Testis (tissue), 3 donors: ENCODE data around the gene SCAPER. TPM values are rescaled to one million over a fixed set of nuclear protein-coding genes. Genes with fewer than 3 reads are reported as not detected.
A peak's percentile ranks its signal among the peaks of the same experiment; 100 is the strongest.

ENCODE experiments used
- DNase-seq: peaks from one replicate; pipeline ENCODE4 v3.0.0-alpha.2; 2019
- H3K27ac ChIP-seq, 2 donors: fragments of 200-600 bp; sonication (generic); one replicate each; pipeline ENCODE4 v1.5.1; 2019
- H3K27me3 ChIP-seq: fragments of 200-600 bp; sonication (generic); one replicate; pipeline ENCODE4 v1.5.1; 2019
- H3K36me3 ChIP-seq: fragments of 200-600 bp; sonication (generic); one replicate; pipeline ENCODE4 v1.5.1; 2017; ENCODE audit warnings: low read depth; ENCODE audit errors: missing control alignments
- H3K4me1 ChIP-seq: fragments of 200-600 bp; sonication (generic); one replicate; pipeline ENCODE4 v1.5.1; 2019
- H3K4me3 ChIP-seq, 2 donors: fragments of 200-600 bp; sonication (generic); one replicate each; pipeline ENCODE4 v1.5.1; 2017 to 2019
- H3K9me3 ChIP-seq: fragments of 200-600 bp; sonication (generic); one replicate; pipeline ENCODE4 v1.5.1; 2017
- POLR2A ChIP-seq: fragments of 450-650 bp; IDR thresholded peaks from one replicate; pipeline ENCODE4 v1.6.1; 2017; ENCODE audit warnings: antibody characterized with exemption, mild to moderate bottlenecking, moderate library complexity
- WGBS, 2 donors: methylation state at CpG; one replicate each; pipeline ENCODE4 v1.1.5; 2018; 5-methylcytosine and 5-hydroxymethylcytosine counted together
- intact Hi-C: fragments of 100-400 bp; cut with DNase I; formaldehyde crosslinking; loops from one replicate; pipeline ENCODE4 v1.15.1; 2023; ENCODE audit warnings: low total_unique reads
- polyA plus RNA-seq: library from polyadenylated mRNA; stranded (reverse); fragments of 350-450 nt; fragmentation: Illumina TruSeq; extraction: RNeasy Lipid Tissue Mini Kit (QIAGEN cat#74804); gene quantifications from one replicate; pipeline ENCODE4 v1.2.3, GENCODE V29; 2014; ENCODE audit warnings: low read depth, low replicate concordance; ENCODE audit not compliant: insufficient read depth
- total RNA-seq, 2 donors: library from RNA; depleted of rRNA; stranded (reverse); fragments of >200 nt; gene quantifications; one replicate each; pipeline ENCODE4 v1.2.3, GENCODE V29; 2016
- TF ChIP-seq, protein P1 (sequence below), 3 experiments: fragments of 450-650 bp in 2 of 3; fragments of 200-600 bp in 1 of 3; sonication (generic) in 1 of 3; IDR thresholded peaks; one replicate each; pipeline ENCODE4 v1.5.1; 2016 to 2019; ENCODE audit warnings: antibody characterized with exemption in 3 of 3, mild to moderate bottlenecking in 2 of 3, moderate library complexity in 1 of 3

The SCAPER gene
- total and polyA plus RNA-seq, 3 donors from 2014 or later, result 43.7 to 60.7 (median 54.8) TPM

DNA sequence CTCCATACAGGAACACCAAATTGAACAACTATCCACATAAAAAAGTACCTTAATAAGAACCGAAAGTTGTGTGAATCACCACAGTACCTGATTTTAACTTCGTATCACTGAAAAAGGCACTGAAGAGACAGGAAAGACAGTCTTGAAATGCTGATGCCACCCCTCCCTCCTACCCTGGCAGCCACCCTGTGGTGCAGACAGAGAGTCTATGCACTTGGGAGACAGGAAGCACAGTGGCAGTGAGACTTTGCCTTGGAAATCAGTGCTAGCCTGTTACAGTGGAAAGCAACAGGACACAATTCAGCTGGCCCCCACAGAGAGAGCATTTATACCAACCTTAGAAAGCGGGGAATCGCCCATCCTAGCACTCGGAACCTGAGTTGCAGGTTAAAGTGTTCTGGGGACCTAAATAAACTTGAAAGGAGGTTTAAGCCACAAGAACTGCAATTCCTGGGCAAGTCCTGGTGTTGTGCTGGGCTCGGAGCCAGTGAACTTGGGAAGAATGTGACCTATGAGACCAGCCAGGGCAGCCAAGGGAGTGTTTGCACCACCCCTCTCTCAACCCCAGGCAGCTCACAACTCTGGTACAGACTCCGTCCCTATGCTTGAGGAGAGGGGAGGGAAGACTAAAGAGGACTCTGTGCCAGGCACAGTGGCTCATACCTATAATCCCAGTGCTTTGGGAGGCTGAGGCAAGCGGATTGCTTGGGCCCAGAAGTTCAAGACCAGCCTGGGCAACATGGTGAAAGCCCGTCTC, 328.4 kb downstream of the SCAPER start:
- H3K4me3 ChIP-seq, result no peak overlapping the region
- no peaks in the 10 kb centered on the region for H3K9me3 ChIP-seq
- intact Hi-C loops, result no loop called here
- H3K36me3 ChIP-seq, result no peaks in the 10 kb centered on the region
- H3K4me1 ChIP-seq, result peaks cover 10% of the 10 kb centered on the region
- DNase-seq, result peak; percentile 77
- H3K27me3 ChIP-seq, result no peaks in the 10 kb centered on the region
- no peak overlapping the region for H3K27ac ChIP-seq
- TF ChIP-seq, protein P1, sequence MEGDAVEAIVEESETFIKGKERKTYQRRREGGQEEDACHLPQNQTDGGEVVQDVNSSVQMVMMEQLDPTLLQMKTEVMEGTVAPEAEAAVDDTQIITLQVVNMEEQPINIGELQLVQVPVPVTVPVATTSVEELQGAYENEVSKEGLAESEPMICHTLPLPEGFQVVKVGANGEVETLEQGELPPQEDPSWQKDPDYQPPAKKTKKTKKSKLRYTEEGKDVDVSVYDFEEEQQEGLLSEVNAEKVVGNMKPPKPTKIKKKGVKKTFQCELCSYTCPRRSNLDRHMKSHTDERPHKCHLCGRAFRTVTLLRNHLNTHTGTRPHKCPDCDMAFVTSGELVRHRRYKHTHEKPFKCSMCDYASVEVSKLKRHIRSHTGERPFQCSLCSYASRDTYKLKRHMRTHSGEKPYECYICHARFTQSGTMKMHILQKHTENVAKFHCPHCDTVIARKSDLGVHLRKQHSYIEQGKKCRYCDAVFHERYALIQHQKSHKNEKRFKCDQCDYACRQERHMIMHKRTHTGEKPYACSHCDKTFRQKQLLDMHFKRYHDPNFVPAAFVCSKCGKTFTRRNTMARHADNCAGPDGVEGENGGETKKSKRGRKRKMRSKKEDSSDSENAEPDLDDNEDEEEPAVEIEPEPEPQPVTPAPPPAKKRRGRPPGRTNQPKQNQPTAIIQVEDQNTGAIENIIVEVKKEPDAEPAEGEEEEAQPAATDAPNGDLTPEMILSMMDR (IDR thresholded peaks at IDR 0.05), result no peak
- TF ChIP-seq POLR2A, result no peak
- WGBS, 2 donors, result 67 to 73% methylated on average over 9 of the region's 9 CpGs

DNA sequence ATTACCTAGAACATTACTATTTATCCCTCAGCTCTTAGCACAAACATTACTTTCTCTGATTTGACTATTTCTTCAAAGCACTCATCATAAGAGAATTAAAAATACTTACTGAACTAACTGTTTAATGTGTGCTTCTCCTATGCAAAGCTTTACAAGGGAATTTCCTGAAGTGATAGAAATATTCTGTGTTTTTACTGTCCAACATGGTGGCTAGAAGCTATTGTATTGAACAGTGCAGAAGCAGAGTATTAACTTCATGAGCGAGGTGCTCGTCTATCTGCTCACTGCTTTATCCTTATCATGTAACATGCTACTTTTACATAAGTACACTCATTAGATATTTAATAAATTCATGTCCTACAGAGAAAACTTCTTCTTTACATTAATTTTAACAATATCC, 329.5 kb downstream of the SCAPER start:
- TF ChIP-seq POLR2A, result no peak
- TF ChIP-seq, protein P1 (IDR thresholded peaks at IDR 0.05), result no peak
- intact Hi-C loops, result no loop called here
- no peaks in the 10 kb centered on the region for H3K36me3 ChIP-seq
- WGBS, 2 donors, result 89 to 92% methylated on average over 2 of the region's 2 CpGs
- no peak overlapping the region for H3K4me3 ChIP-seq
- no peak for DNase-seq
- H3K4me1 ChIP-seq, result peaks cover 10% of the 10 kb centered on the region
- H3K27me3 ChIP-seq, result no peaks in the 10 kb centered on the region
- no peak overlapping the region for H3K27ac ChIP-seq
- H3K9me3 ChIP-seq, result no peaks in the 10 kb centered on the region

DNA sequence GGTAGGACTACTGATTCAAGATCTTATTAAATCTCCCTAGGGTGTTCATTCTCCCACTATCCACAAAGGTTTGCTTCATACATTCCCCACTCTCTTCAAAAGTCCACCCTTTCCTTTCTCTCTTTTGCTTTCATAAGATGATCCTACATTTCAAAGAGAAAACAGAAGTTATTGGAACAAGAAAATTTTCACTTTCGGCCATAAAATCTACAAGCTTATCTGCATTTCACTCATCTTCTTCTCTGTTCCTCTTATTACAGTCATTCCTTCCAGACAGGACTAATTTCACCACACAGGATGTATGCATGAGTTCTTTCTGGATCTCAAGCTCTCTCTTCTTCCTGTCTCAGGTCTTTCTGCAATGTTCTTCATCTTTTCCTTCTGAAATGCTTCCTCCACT, 329.9 kb downstream of the SCAPER start:
- Histone ChIP-seq H3K27me3 (no peaks in the 10 kb centered on the region), H3K9me3 (no peaks in the 10 kb centered on the region), H3K27ac (no peak overlapping the region), H3K4me3 (no peak overlapping the region), H3K4me1 (peaks cover 10% of the 10 kb centered on the region), H3K36me3 (no peaks in the 10 kb centered on the region)
- WGBS, 2 donors, result 75 to 83% methylated on average over 1 of the region's 1 CpG
- TF ChIP-seq POLR2A, result no peak
- intact Hi-C loops, result no loop called here
- no peak for DNase-seq

DNA sequence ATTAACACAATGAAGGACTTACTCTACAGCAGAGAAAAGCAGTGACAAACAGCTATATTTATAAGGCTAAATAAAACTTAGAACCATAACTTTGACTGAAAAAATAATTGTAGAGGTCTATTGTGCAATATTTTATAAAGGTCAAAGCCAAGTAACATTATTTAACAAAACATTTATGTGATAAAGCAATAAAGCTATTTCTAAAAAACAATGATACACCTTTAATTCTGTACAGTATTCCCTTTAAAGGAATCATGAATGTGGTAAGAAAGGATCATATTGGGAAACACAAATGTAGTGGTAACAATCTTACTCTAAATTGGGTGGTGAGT, 332.2 kb downstream of the SCAPER start:
- H3K4me1 ChIP-seq, result peaks cover 10% of the 10 kb centered on the region
- no peak overlapping the region for H3K27ac ChIP-seq
- no peak for DNase-seq
- H3K4me3 ChIP-seq, result no peak overlapping the region
- TF ChIP-seq, protein P1 (IDR thresholded peaks at IDR 0.05), result no peak
- no peak for TF ChIP-seq POLR2A
- intact Hi-C loops, result no loop called here
- H3K9me3 ChIP-seq, result no peaks in the 10 kb centered on the region
- H3K27me3 ChIP-seq, result no peaks in the 10 kb centered on the region
- H3K36me3 ChIP-seq, result no peaks in the 10 kb centered on the region

DNA sequence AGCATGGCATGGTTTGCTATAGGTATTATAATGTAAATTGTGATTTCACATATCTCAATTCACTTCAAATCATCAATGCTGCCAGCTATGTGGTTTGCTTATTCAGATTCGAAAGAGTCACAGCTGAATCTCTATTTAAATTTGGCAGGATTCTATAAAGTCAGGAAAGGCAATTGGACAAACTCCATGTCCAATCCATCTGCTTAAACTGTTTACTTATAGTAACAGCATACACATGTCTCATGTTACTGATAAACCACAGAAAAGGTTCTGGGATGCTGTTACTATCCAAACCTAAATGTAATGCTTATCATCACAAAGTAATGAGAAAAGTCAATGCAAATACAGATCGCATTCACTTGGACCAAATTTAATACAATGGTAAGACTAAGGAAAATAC, 338.9 kb downstream of the SCAPER start:
- Histone ChIP-seq H3K4me3 (no peak overlapping the region), H3K27ac (no peak overlapping the region), H3K27me3 (no peaks in the 10 kb centered on the region), H3K4me1 (no peaks in the 10 kb centered on the region), H3K36me3 (no peaks in the 10 kb centered on the region), H3K9me3 (no peaks in the 10 kb centered on the region)
- no peak for DNase-seq
- WGBS, 2 donors, result 67 to 78% methylated on average over 2 of the region's 2 CpGs
- intact Hi-C loops, result no loop called here
- no peak for TF ChIP-seq POLR2A
- TF ChIP-seq, protein P1 (IDR thresholded peaks at IDR 0.05), result no peak
